NCI-H1092 (cell line): ENCODE results near the gene SRSF4.
"Not testable (repeated sequence)": the region's sequence is repeated elsewhere in the genome, so short reads cannot be mapped to it uniquely, and the experiment has no call there.

Source experiments
- DNase-seq: peaks from one replicate; lab custom pipeline; 2025; lab: John Stamatoyannopoulos, UW

The SRSF4 gene

DNA sequence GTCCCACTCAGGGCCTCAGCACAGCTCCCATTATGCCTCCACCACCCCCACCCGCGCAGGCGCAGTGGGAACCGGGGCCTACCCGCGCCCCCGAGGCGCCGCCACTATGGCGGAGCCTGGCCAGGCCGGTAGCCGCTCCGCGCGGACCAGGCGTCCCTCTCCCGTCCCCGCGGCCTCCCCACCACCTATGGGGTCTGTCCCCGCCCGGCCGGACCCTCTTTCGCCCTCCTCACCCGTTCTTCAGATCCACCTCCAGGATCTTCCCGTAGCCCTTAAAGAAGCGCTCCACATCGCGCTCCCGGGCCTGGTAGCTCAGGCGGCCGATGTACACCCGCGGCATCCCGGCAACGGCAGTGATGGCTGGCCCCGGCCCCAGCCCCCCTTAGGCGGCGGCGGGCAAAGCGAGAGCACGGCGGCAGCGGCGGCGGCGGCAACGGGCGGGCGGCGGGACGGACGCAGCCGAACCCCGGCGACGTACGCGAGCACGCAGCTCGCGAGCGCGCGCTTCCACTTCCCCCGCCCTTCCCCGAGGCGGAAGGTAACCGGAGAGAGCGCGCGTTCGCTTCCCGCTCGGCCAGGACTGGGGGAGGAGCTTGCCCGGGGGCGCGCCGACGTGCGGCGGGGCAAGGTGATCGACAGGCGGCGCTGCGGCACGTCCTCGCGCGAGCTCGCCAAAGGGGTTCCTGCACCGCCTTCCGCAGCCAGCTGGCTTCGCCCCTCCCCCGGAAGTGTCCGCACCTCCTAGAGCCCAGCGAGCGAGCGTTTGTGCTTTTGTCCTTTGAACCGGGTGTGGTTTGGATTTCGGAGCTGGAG lies at the start of gene SRSF4:
TSS of gene SRSF4 (minus strand) at position 488 of the 813 bp plus-strand sequence. CDS start at position 340, 148 bp downstream.
- peak; percentile 99 for DNase-seq

DNA sequence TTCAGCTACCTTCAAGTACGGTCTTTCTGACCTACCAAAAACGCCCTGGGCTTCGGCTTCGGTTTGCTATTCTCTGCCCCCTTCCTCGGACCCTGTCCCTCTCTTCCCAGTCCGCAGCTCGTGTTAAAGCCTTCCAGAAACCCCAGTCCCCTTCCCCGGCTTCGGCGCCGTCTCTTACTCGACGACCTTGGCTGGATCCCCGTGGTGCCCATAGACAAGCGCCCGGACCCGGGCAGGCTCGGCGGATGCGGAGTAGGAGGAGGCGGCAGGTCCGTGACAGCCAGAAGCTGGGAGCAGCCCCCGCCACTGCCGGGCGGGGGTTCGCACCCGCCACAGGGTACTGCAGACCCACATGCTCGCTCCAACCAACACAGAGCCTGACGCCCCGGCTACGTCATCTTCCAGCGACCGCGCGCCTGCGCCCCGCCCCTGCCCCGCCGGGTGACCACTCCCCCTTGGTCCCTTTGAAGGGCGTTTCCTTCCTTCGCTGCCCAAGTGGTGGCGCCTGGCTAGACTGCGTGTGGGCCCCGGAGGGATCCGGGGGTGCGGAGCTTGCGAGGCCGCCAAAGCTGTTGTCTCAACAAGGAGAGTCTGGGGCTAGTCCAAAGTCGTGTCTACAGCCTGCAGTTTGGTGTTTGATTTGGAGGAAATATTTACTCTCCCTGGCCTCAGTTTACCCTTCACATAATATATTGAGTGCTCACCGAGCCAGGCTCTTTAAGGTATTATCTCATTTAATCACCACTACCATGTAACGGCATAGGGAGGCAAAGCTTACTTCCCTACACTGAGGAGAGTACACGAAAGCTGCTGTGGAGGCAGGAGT lies 49.1 kb upstream of the SRSF4 start, which contains the start of gene MECR:
TSS of gene MECR (minus strand) at position 382 of the 826 bp plus-strand sequence. CDS start at position 354, 28 bp downstream.
- DNase-seq: peak; percentile 90

DNA sequence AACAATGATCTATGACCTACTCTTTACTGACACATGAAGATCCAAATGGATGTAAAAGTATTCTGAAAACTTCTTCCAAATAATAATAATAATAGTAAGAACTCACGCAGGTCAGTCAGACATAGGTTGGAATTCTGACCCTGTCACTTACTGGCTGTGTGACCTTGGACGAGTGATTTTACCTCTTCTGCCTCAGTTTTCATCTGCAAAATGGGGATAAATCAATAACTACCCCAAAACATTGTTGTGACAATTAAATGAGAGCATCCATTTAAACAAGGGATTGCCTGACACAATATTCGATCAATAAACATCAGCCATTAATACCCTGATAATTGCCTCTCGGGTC lies 48.5 kb upstream of the SRSF4 start:
- DNase-seq: no peak

DNA sequence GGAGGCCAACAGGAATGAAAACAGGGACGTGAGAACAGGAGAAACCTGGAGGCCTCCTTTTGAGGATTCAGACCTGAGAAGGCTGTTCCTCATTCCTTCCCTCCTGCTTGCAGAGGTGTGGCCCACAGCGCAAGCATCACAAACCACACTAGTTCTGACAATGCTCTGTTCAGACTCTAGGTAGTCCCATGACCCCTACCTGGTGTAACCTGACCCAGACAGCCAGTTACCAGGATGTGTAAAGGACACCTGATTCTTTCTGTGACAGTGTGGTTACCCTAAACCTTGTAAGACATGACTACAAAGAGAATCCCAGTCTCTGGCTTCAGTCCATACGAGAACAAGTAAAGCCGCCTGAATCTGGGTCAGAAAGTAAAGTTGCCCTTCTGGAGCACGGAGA lies 45.8 kb upstream of the SRSF4 start:
- no peak for DNase-seq

DNA sequence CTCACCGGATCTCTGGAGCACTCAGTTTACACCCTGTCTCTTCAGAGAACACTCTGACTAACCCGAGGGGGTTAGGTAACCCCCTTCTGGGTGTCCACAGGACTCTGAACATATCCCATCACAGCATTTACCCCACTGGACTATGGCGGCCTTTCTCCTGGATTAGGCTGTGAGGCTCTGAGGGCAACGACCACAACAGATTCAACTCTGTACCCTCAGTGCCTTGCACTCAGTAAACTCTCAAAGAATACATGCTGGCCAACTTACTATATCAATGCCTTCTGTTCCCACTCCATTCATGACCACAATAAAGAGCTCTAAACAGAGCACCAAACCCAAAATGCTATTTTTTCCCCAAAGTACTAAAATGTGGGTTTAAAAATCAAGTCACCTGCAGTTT lies 43.7 kb upstream of the SRSF4 start:
- DNase-seq: no peak

DNA sequence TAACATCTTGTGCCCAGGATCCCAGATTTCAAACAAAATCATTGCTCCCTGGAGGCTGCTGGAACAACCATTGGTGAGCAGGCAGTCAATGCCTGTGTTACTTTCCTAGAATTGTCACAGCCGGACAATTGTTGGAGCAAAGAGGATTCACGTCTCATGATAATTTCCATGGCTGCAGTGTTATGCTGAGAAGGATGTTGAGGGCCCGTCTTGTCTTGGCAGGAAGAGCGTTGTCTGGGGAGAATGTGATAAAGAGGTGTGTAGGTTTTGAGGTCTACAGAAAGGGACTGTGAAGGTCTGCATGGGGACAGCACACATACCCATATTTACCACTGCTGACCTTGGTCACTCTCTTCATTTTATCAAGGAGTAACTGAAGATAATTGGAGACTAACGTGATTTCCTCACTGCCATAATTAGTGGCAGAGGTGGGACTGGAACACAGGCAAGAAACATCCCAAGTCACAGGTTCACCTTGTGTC lies 42.7 kb upstream of the SRSF4 start:
- no peak for DNase-seq

DNA sequence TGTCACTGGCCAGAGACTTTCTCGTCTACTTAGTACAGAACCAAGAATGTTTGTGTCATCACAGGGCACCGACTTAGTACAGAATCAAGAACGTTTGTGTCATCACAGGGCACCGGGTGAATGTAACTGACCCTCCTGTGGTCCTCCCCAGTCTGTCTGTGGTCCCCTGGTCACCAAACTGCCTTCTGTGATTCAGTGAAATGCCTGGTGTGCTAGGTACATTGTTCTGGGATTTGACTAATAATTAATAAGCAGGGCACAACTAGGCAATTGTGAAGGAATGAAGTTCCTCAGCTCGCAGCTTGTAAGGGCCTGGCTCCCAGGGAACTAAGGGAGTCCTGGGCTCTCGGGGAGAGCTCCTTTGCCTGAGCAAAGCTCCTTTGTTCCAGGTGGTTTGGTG lies 41.8 kb upstream of the SRSF4 start:
- DNase-seq: no peak

DNA sequence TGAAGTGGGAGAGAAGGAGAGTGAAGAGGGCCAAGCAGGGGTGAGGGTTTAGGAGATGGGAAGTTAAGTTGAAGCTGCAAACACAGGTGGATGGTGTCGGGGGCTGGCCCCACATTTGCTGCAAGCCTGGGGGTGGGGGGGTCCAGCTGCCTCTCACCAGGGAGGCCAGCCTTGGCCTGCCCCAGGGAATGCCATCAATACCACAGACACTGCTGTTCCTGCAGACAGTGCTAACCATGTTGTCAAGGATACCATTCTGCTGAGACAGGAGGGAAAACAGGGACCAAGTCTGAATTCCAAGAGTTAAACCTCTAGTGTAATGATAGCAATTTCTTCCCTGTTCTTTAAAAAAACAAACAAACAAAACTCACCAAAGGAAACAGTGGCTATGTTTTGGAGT lies 41.0 kb upstream of the SRSF4 start:
- DNase-seq: no peak

DNA sequence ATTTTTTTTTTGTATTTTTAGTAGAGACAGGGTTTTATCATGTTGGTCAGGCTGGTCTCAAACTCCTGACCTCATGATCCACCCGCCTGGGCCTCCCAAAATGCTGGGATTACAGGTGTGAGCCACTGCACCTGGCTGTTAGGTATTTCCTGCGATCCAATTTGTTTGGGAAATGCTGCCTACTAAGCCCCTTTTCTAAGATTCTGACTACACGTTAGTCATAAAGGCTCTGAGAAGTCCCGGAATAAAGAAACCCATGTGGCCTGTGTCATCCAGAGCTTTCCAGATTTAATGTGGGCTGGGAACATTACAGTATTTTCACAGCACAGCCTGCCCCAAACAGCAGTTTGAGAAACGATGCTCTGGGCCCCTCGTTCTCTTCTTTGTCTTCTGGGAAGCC lies 40.6 kb upstream of the SRSF4 start:
- DNase-seq: not testable (repeated sequence)

DNA sequence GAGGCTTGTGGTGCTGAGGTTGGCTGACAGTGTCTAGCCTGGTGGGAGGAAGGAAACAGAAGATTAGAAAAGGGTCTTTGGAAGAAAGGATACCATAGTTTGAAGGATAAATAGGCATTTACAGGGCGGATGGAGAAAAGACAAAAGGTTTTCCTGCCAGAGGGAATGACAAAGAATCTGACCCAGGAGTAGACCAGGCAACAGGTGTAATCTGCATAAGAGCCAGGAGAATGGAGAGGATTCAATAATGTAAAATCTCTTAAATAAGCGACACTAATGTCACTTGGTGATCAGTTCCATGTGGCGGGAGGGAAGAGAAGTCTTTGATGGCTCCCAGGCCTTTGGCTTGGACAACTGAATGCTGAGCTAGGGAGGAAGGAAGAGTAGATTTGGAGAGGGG lies 39.6 kb upstream of the SRSF4 start:
- DNase-seq: no peak

DNA sequence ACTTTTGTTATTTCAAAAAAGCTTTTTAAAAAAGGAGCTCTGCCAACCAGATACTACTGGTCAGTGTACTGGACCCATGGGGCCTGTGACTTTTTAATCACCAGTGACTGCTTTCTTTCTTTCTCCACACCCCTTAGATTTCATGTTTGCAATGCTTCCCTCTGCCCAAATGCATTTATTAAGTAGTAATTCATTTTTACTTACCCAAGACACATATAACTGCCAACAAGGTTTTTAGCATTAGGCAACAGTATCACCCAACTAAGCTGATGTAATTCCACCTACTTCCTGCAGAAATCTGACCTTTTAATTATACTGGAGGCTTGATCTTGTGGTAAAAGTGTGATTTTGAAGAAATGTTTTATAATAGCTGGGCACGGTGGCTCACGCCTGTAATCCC lies 36.5 kb upstream of the SRSF4 start:
- DNase-seq: no peak

DNA sequence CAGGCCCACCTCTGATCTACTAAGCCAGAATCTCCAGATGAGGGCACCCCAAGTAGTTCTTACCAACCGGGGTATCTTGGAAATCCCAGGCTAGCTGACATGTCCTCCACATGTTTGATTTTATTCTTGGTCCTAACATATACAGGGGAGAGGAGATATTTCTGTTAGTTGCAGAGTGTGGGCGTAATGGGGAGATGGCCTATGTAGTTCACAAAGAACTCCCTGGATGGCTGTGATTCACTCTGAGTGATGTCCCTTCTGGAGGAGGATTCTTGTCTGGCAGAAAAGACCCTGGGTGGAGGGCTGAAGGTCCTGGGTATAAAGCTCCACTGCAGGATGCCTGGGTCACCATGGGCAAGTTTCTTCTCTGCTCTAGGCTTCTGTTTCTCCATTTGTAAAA lies 35.9 kb upstream of the SRSF4 start:
- DNase-seq: no peak

DNA sequence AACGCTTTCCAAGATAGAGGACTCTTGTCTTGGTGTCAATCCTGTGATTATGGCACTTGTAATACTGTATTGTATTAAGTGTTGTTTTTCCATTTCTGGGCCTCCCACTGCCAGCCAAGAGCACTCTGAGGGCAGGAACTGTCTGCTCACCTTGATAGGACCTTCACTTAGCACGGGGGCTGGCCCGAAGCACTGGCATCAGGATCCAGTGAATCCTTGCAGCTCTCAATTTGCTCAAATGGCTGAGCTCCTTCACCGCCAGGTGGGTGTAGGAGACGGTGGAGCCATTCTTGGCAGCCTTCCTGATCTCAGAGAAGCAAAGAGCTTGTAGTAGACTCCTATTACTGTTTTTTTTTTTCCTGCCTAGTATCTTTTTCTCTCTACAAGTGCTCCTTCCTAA lies 31.4 kb upstream of the SRSF4 start:
- DNase-seq: no peak

DNA sequence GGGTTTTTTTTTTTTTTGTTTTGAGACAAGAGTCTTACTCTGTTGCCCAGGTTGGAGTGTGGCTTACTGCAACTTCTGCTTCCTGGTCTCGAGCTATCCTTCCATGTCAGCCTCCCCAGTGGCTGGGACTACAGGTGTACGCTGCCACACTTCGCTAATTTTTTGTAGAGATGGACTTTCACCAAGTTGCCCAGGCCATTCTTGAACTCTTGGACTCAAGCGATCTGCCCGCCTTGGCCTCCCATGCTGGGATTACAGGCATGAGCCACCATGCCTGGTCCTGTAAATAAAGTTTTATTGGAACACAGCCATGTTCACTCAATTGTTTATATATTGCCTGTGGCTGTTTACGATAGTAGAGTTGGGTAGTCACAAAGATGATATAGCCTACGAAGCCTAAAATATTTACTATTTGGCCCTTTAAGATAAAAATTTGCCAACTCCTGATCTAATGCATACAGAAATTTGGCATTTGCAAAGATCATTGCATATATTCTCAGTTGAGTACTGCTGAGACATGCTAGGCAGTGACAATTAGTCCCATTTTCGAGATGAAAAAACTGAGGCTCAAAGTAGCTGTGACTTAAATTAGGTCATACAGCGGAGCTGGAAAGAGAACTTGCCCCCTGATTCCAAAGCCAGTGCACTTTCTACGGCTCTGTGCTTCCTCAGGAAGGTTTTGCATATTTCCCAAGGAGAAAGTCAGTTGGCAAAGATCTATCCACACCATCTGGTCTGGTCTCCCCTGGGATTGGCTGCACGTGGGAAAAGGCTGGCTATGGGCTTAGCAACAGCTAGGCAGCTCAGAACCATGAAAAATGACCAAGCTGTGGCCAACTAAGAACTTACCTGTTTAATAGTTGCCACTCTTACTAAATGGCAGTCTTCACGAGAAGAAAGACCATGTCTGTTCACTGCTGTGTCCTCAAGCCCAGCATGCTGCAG lies 29.7 kb upstream of the SRSF4 start:
- no peak for DNase-seq

DNA sequence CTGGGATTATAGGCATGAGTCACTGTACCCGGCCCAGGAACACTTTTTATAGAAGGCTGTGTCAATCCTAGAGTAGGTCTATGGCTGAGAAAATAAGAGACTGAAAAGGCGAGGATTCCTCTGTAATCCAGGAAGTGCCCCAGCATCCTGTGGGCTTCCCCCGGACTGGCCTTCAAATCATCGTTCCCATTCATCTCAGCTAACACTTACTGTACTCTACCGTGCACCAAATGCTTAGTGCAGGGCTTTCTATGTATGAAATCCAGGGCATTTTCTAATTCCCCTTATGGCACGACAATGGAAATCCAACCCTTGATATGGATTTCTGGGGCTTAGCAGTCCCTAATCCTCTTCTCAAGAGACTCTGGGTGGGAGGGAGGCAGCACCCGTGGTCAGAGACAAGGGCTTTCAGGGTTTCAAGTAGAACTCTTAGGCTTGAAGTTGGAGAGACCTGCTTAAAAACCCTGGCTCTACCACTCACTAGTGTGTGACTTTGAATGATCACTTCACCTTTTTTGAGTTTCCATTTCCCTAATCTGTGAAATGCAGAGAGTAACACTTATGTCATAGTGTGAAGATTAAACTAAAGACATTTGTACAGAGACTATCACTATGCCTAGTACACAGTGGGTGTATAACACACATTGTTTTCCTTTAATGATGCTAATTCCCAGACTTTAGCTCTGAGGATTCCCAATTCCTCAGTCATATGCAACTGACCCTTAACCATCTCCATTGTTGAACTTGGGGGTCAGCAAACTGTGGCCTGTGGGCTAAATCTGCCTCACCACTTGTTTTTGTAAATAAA lies 28.8 kb upstream of the SRSF4 start:
- no peak for DNase-seq

DNA sequence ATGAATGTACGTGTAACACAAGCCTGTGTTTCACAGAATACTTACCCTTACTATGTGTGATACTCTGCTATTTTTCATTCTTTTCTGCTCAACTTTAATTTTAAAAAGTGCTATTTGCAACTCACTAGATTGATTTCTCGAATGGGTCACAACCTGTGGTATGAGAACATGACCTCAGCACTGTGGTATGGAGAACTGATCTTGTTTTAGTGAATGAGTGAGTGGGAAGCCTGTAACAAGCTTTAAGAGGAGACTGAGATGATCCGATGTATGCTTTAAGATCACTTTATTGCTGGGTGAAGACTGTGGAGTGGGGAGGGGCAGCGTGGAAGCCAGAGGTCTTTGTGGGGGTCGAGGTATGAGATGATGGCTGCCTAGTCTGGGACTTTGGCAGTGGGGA lies 27.5 kb upstream of the SRSF4 start:
- DNase-seq: no peak

DNA sequence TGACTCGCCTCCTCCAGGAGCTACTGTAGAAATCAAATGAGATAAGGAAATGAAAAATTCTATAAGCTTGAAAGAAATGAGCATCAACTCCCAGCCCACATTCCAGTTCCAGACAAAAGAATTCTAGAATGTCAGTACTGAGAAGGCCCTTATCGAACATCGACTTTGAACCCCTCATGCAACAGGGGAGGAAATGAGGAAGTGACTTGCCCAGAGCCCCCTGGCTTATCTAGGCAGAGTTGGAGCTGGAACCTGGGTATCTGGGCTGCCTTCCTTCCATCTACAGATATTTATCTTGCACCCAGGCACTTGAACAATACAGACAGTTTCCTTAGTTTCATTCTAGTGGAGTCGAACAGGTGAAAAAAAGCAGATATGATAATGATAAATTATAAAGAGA lies 26.7 kb upstream of the SRSF4 start:
- no peak for DNase-seq

DNA sequence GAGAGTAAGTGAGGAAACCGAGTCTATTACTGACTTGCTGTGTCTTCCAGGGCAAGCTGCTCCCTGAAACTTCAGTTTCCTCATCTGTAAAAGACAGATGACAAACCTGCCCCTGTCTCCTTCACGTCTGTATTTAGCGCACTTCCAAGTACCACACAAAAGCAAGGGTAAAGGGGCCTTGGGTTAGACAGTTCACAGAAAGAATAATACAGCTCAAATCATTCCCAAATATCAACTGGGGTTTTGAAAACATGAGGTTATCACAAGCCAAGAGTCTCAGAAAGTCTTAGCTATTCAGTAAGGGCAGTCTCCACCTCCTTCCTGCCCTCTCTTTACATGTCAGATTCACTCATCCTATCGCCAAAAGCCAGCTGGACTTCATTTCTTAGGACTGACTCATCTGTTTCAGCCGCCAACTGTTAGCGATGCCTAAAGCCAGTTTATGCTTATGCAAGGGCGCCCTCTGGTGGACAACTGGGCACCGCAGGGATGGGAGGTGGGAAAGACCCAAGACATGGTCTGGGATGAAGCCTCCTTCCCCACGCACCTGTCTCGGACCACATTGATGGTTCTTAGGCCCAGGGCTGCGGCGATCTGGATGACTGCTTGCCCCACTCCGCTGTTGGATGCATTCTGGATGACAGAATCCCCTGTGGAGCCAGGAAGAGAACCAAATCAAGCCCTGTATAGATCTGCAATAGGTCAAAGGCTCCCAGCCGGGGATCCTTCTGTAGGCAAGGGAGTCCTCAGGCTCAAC lies 21.1 kb upstream of the SRSF4 start:
- DNase-seq: peak; percentile 91

DNA sequence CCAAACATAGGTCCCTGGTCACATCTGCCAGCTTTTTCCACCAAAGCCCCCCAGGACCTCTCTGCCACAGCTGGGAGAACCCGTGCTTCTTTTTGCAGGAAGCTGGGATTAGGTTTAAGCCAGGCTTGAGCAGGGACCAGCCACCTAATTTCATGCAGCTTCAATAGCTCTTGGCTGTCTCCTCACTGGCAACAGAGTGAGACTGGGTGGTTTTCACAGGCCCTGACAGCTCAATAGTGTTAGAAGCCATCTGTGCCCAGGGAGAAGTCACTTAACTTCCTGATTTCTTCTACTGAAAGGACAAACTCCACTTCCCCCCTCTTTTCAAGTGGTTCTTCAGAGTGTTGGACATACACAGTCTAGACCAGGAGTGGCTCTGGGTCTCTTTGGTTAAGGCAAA lies 20.4 kb upstream of the SRSF4 start:
- no peak for DNase-seq

DNA sequence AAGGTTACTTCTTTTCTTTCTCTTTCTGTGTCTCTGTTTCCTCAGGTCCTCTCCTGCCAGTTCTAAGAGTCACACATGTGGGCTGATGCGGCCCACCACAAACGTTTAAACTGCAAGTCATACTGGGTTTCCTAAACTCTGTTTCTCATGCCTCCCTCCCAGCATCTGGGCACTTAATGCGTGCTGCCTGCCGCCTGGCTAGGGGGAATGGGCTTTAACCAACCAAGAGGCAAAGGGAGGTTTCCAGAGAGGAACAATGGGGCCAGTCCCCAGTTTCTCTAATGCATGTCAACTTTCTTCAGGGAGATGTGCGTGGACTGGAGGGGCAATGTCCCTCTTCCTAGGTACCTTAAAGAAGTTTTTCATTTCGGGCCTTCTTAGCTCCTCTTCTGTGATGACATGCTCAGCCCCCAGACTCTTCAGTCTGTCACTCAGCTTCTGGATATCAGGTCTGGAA lies 19.9 kb upstream of the SRSF4 start:
- DNase-seq: no peak
